ENCODE results near the gene PYGO2.

PYGO2 gene

GRCh38 chr1:154974808-154975408 lies 13.3 kb upstream of the PYGO2 start:
- DNase-seq (ENCODE audit: low read depth): peak; percentile 96
- TF ChIP-seq POLR2A (IDR thresholded peaks at IDR 0.05; ENCODE audit: extremely low read depth, insufficient read length) (peak; percentile 82), MAX (IDR thresholded peaks at IDR 0.05; ENCODE audit: low read depth, low read length) (peak; percentile 68; the same call in 1 of the 2 replicates), MYC (IDR thresholded peaks at IDR 0.05; ENCODE audit: low read depth, low read length) (peak; percentile 85)
- TF ChIP-seq, protein P1, sequence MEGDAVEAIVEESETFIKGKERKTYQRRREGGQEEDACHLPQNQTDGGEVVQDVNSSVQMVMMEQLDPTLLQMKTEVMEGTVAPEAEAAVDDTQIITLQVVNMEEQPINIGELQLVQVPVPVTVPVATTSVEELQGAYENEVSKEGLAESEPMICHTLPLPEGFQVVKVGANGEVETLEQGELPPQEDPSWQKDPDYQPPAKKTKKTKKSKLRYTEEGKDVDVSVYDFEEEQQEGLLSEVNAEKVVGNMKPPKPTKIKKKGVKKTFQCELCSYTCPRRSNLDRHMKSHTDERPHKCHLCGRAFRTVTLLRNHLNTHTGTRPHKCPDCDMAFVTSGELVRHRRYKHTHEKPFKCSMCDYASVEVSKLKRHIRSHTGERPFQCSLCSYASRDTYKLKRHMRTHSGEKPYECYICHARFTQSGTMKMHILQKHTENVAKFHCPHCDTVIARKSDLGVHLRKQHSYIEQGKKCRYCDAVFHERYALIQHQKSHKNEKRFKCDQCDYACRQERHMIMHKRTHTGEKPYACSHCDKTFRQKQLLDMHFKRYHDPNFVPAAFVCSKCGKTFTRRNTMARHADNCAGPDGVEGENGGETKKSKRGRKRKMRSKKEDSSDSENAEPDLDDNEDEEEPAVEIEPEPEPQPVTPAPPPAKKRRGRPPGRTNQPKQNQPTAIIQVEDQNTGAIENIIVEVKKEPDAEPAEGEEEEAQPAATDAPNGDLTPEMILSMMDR (IDR thresholded peaks at IDR 0.05; ENCODE audit: low read depth, low read length): no peak
- H3K4me3 ChIP-seq (ENCODE audit: low read depth, low read length): peak overlapping the region; percentile 95

- peak; percentile 70; the same call in 1 of the 2 replicates for TF ChIP-seq MAX (IDR thresholded peaks at IDR 0.05; ENCODE audit: low read depth, low read length)
- TF ChIP-seq, protein P1 (IDR thresholded peaks at IDR 0.05; ENCODE audit: low read depth, low read length): no peak
- H3K4me3 ChIP-seq (ENCODE audit: low read depth, low read length): peak within 1 kb of the TSS; percentile 95
- peak; percentile 99 for DNase-seq (ENCODE audit: low read depth)
Measured at GRCh38 chr1:154974102-154974807, 12.7 kb upstream of the PYGO2 start, which contains the start of gene CKS1B. Gene CKS1B, plus strand, starts transcription at chr1:154974681. Its CDS starts 65 bp downstream, at chr1:154974746.

GRCh38 chr1:154973344-154974101 lies 11.9 kb upstream of the PYGO2 start:
- peak overlapping the region; percentile 86 for H3K4me3 ChIP-seq (ENCODE audit: low read depth, low read length)
- DNase-seq (ENCODE audit: low read depth): peak; percentile 95
- TF ChIP-seq MYC (IDR thresholded peaks at IDR 0.05; ENCODE audit: low read depth, low read length) (no peak), POLR2A (IDR thresholded peaks at IDR 0.05; ENCODE audit: extremely low read depth, insufficient read length) (peak; percentile 20)

DNA sequence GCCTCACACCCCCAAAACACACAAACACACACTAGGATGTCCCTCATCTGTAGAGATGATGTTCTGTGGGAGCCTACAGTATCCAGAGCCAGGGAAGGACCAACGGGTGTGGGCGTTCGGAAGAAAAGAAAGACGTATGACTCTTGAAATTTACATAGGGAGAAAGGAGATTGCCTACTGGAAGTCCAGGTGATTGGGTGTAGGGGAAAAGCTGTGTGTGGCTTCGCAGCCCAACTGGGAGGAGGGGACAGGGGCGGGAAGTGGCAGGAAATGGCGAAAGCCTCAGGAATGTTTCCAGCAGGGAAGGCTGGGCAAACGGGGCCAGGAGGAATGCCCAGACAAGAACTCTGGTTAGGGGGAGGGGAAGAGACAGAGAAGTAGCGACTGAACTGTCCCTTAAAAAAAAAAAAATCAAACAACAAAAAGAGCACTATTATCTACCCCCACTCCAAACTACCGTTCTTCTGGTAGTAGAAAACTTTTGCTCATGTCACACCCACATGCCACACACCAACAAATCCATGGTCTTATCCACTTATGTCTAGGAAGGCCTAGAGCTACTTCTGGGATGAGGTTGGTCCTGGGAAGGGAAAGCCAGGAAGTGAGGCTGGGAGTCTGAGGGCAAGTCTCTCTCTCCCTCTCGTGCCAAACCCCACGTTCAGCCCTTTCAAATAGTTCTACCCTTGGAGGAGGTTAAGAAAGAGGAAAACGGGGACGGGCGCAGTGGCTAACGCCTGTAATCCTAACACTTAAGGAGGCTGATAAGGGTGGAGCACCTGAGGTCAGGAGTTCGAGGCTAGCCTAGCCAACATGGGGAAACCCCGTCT lies 11.1 kb upstream of the PYGO2 start:
- TF ChIP-seq POLR2A (IDR thresholded peaks at IDR 0.05; ENCODE audit: extremely low read depth, insufficient read length) (no peak), MYC (IDR thresholded peaks at IDR 0.05; ENCODE audit: low read depth, low read length) (no peak)
- TF ChIP-seq, protein P1 (IDR thresholded peaks at IDR 0.05; ENCODE audit: low read depth, low read length): no peak
- no peak for DNase-seq (ENCODE audit: low read depth)
- peak overlapping the region; percentile 86 for H3K4me3 ChIP-seq (ENCODE audit: low read depth, low read length)

DNA sequence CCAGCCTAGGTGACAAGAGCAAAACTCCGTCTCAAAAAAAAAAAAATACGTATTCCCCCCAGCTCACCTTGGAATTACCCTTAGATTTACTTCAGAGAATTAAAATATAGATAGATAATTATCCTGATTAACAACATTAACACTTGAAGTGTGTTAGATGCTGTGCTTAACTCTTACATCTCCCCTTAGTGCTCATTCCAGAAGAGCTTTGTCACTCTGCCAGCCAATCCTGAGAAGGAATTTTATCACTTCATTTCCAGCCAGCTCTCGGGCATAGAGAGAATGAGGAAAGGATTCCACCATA lies 10.6 kb upstream of the PYGO2 start:
- no peak overlapping the region for H3K4me3 ChIP-seq (ENCODE audit: low read depth, low read length)
- DNase-seq (ENCODE audit: low read depth): no peak

More for the DNA sequence above, 10.6 kb upstream of the PYGO2 start:
- TF ChIP-seq, protein P1 (IDR thresholded peaks at IDR 0.05; ENCODE audit: low read depth, low read length): no peak
- no peak for TF ChIP-seq MAX (IDR thresholded peaks at IDR 0.05; ENCODE audit: low read depth, low read length)
- TF ChIP-seq MYC (IDR thresholded peaks at IDR 0.05; ENCODE audit: low read depth, low read length): no peak
- no peak for TF ChIP-seq POLR2A (IDR thresholded peaks at IDR 0.05; ENCODE audit: extremely low read depth, insufficient read length)
